CD4-positive, alpha-beta T cell (primary cell): ENCODE measurements around the gene RAB2B. TPM values are rescaled to one million over a fixed set of nuclear protein-coding genes. Genes with fewer than 3 reads are reported as not detected.
A peak's percentile ranks its signal among the peaks of the same experiment; 100 is the strongest.
"Not testable (repeated sequence)": the region's sequence is repeated elsewhere in the genome, so short reads cannot be mapped to it uniquely, and the experiment has no call there.

Experiments used
- ATAC-seq: fragments of 200-7000 bp; cut with Tn5 transposase; one replicate; pipeline ENCODE4 v1.10.0; 2022; ENCODE audit warnings: mild to moderate bottlenecking; ENCODE audit not compliant: poor library complexity
- CTCF ChIA-PET: fragments of 350-600 bp; sonication (Branson Sonifier 250); formaldehyde crosslinking; loops from one replicate; lab custom pipeline; 2021; ENCODE audit warnings: antibody characterized with exemption, inconsistent platforms; lab: Charles Lee
- POLR2A ChIA-PET: fragments of 350-600 bp; sonication (Branson Sonifier 250); formaldehyde crosslinking; loops from one replicate; lab custom pipeline; 2021; ENCODE audit warnings: antibody characterized with exemption, inconsistent platforms; lab: Charles Lee
- DNase-seq, 14 experiments: peaks; one replicate each; pipeline ENCODE4 v3.0.0-alpha.2; 2013 to 2020; ENCODE audit warnings: mixed read lengths in 2 of 14
- H3K27ac ChIP-seq, 2 donors: one replicate each; pipeline versions ENCODE4 v1.5.1 to v1.7.0; 2013; ENCODE audit warnings: low read length in 2 of 2, low read depth in 1 of 2, mild to moderate bottlenecking in 1 of 2
- H3K27me3 ChIP-seq, 2 experiments: 1 replicate in 1 of 2; 2 replicates in 1 of 2; pipeline versions ENCODE4 v1.6.1 to v1.7.0; 2013; ENCODE audit warnings: low read length in 2 of 2, control low read depth in 1 of 2, mild to moderate bottlenecking in 1 of 2, moderate library complexity in 1 of 2; ENCODE audit not compliant: insufficient read depth in 2 of 2, control insufficient read depth in 1 of 2
- H3K36me3 ChIP-seq: one replicate; pipeline ENCODE4 v1.6.1; 2013; ENCODE audit warnings: low read length, control low read depth; ENCODE audit not compliant: insufficient read depth
- H3K4me1 ChIP-seq: one replicate; pipeline ENCODE4 v1.6.1; 2013; ENCODE audit warnings: low read length, control low read depth; ENCODE audit not compliant: insufficient read depth
- H3K4me3 ChIP-seq: one replicate; pipeline ENCODE4 v1.5.1; 2013; ENCODE audit warnings: mild to moderate bottlenecking, low read length, moderate library complexity
- H3K9me3 ChIP-seq, 2 experiments: 1 replicate in 1 of 2; 2 replicates in 1 of 2; pipeline versions ENCODE4 v1.6.1 to v1.7.0; 2013; ENCODE audit warnings: low read length in 2 of 2, mild to moderate bottlenecking in 2 of 2, control low read depth in 1 of 2, moderate library complexity in 1 of 2; ENCODE audit not compliant: control insufficient read depth in 1 of 2, insufficient read depth in 1 of 2
- H3K27ac Mint-ChIP-seq: one replicate; pipeline ENCODE4 v1.8.0; 2020; ENCODE audit warnings: mixed read lengths
- H3K27me3 Mint-ChIP-seq: one replicate; pipeline ENCODE4 v1.8.0; 2021; ENCODE audit warnings: mixed read lengths
- H3K36me3 Mint-ChIP-seq: one replicate; pipeline ENCODE4 v1.8.0; 2021; ENCODE audit warnings: low read depth, mixed read lengths
- H3K4me1 Mint-ChIP-seq: one replicate; pipeline ENCODE4 v1.8.0; 2021; ENCODE audit warnings: low read depth, mixed read lengths
- H3K4me3 Mint-ChIP-seq: one replicate; pipeline ENCODE4 v1.8.0; 2020; ENCODE audit warnings: mild to moderate bottlenecking, mixed read lengths
- H3K9me3 Mint-ChIP-seq: one replicate; pipeline ENCODE4 v1.8.0; 2020; ENCODE audit warnings: mixed read lengths
- intact Hi-C, 2 experiments: fragments of 100-400 bp; cut with DNase I in 1 of 2; cut with micrococcal nuclease in 1 of 2; formaldehyde crosslinking; loops; one replicate each; pipeline versions ENCODE4 v1.15.1 to v1.9.0; 2023 to 2025; cut with DNase I, micrococcal nuclease
- total RNA-seq, 174 experiments: library from RNA in 2 of 174; stranded (reverse) in 2 of 174; gene quantifications; one replicate each; pipeline ENCODE4 v1.2.3 and lab custom pipeline; 2021 to 2026
- TF ChIP-seq, protein P1 (sequence below): fragments of 200-600 bp; IDR thresholded peaks from one replicate; pipeline ENCODE4 v1.8.0; 2022; ENCODE audit warnings: antibody characterized with exemption, mild to moderate bottlenecking

Gene RAB2B
- total RNA-seq, 2 experiments from 2014 or later, result 21.1 to 23.9 TPM

DNA sequence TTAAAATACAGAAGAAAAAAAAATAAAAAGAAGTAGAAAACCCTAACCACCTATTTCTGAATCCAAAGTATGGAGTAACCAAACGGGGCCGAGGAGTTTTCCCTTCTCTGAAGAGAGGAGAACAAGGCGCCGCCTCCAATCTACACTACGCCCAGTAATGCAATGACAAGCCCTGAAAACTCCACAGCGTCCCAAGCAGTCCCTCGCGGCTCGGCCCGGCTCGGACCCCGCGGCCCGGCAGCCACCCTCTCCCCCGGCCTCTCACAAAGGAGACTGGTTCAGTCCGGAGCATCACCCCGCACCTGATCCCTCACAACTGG is 21.2 kb downstream of the RAB2B start:
- Histone ChIP-seq H3K27me3 (no peaks in the 10 kb centered on the region), H3K36me3 (peaks cover 4% of the 10 kb centered on the region), H3K4me1 (peaks cover 45% of the 10 kb centered on the region), H3K27ac (peak overlapping the region; percentile 88 to 92), H3K4me3 (peak overlapping the region; percentile 91), H3K9me3 (no peaks in the 10 kb centered on the region)
- ChIA-PET POLR2A (interaction anchor here (0.7 to 5.8 kb wide), 19 partner anchors 9 to 1865 kb away, joined by 3 to 247 read pairs (median 6); partner anchors contain the start of genes ACIN1, C14orf119, METTL3 and OXA1L), CTCF (interaction anchor here (0.5 to 3.3 kb wide), 14 partner anchors 9 to 1116 kb away, joined by 3 to 45 read pairs (median 5); partner anchors contain the start of genes METTL3, RAB2B, SALL2 and TOX4)
- peaks cover 51% of the 10 kb centered on the region for H3K4me1 Mint-ChIP-seq
- ATAC-seq, result peak; percentile 2
- intact Hi-C loops, result loop anchor here (1.0 to 10.0 kb wide), 4 partner anchors 18 to 1309 kb away; partner anchors contain the start of genes OXA1L (in 1 of the 2) and SUPT16H (in 1 of the 2)
- peaks cover 64% of the 10 kb centered on the region for H3K36me3 Mint-ChIP-seq
- no peaks in the 10 kb centered on the region for H3K9me3 Mint-ChIP-seq
- DNase-seq, result no peak
- TF ChIP-seq, protein P1, sequence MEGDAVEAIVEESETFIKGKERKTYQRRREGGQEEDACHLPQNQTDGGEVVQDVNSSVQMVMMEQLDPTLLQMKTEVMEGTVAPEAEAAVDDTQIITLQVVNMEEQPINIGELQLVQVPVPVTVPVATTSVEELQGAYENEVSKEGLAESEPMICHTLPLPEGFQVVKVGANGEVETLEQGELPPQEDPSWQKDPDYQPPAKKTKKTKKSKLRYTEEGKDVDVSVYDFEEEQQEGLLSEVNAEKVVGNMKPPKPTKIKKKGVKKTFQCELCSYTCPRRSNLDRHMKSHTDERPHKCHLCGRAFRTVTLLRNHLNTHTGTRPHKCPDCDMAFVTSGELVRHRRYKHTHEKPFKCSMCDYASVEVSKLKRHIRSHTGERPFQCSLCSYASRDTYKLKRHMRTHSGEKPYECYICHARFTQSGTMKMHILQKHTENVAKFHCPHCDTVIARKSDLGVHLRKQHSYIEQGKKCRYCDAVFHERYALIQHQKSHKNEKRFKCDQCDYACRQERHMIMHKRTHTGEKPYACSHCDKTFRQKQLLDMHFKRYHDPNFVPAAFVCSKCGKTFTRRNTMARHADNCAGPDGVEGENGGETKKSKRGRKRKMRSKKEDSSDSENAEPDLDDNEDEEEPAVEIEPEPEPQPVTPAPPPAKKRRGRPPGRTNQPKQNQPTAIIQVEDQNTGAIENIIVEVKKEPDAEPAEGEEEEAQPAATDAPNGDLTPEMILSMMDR, result no peak
- no peaks in the 10 kb centered on the region for H3K27me3 Mint-ChIP-seq
- peak overlapping the region; percentile 100 for H3K27ac Mint-ChIP-seq
- peak overlapping the region; percentile 95 for H3K4me3 Mint-ChIP-seq

DNA sequence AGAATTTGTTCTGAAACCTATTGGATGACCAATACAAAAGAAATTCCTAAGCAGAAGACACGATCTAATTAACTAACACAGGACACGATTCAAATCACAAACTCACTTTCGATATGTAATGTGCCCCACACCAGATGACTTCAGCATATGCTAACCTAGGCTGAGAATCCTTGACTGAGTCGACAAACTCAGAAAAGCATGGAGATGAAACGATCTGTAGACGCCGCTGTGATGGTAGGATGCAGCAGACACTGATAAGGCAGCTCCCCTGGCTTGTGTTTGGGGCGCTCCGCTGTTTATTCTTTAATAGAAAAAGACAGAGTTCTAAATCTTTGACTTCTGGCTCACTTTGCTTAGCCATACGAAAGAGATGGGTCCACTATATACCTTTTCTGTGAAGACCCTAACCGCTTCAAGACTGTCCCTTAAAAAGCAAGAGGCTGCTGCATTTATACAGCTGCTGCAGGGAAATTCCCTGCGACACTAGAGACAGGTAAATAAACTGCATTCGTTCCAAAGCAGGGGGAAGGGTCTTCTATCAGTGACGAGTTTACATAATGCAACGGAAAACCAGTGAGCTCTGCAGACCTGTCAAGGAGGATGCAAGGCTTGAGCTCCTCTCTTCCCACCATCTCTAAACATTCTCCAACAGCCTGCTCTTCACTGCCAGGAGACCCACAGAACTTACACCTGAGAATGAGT is 21.8 kb downstream of the RAB2B start:
- Mint-ChIP-seq H3K4me1 (peaks cover 57% of the 10 kb centered on the region), H3K4me3 (peak overlapping the region; percentile 95), H3K36me3 (peaks cover 68% of the 10 kb centered on the region), H3K27ac (peak overlapping the region; percentile 100), H3K9me3 (no peaks in the 10 kb centered on the region), H3K27me3 (no peaks in the 10 kb centered on the region)
- intact Hi-C loops, result loop anchor here (1.0 to 10.0 kb wide), 5 partner anchors 18 to 1310 kb away; partner anchors contain the start of genes APEX1 (in 1 of the 2), OXA1L (in 1 of the 2) and SUPT16H (in 1 of the 2)
- CTCF ChIA-PET, result interaction anchor here (0.5 to 3.3 kb wide), 7 partner anchors 18 to 1116 kb away, joined by 4 to 45 read pairs (median 20); partner anchors contain the start of genes METTL3, RAB2B and TOX4
- POLR2A ChIA-PET, result interaction anchor here (0.9 to 5.8 kb wide), 8 partner anchors 8 to 144 kb away, joined by 3 to 247 read pairs (median 16); partner anchors contain the start of genes METTL3, RAB2B, SALL2 and SUPT16H
- H3K4me1 ChIP-seq, result peaks cover 49% of the 10 kb centered on the region
- H3K4me3 ChIP-seq, result peak overlapping the region; percentile 91
- TF ChIP-seq, protein P1, result no peak
- H3K9me3 ChIP-seq, result no peaks in the 10 kb centered on the region
- peak in 3 of 14 experiments; percentile 39 to 72 (median 66) for DNase-seq
- peaks cover 3% of the 10 kb centered on the region for H3K36me3 ChIP-seq
- no peak for ATAC-seq
- peak overlapping the region; percentile 88 to 92 for H3K27ac ChIP-seq
- no peaks in the 10 kb centered on the region for H3K27me3 ChIP-seq

DNA sequence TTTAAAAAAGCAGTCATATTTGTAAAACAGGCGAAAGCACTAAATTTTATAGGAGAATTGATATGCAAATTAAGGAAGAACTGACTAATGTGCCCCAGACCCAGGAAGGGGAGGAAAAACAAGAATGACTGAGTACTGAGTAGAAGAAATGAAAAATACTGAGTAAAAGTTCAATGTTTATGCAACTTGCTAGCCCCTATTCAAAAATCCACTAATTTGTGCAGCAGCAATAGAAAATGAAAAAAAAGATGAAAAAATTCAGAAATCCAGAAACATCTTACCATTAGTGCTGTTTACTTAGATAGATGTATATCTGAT is 26.9 kb downstream of the RAB2B start:
- ATAC-seq, result no peak
- Mint-ChIP-seq H3K9me3 (no peaks in the 10 kb centered on the region), H3K4me3 (no peak overlapping the region), H3K36me3 (peaks cover 49% of the 10 kb centered on the region), H3K27ac (no peak overlapping the region), H3K4me1 (peaks cover 69% of the 10 kb centered on the region), H3K27me3 (no peaks in the 10 kb centered on the region)
- ChIA-PET CTCF (no interaction called here), POLR2A (interaction anchor here (3.2 kb wide), 1 partner anchor 13 kb away, joined by 19 read pairs; no protein-coding TSS in a partner anchor)
- H3K27ac ChIP-seq, result no peak overlapping the region
- H3K27me3 ChIP-seq, result no peaks in the 10 kb centered on the region
- intact Hi-C loops, result loop anchor here in 1 of 2 experiments (5.0 to 10.0 kb wide), 2 partner anchors 993 to 1315 kb away; partner anchors contain the start of genes APEX1 and OXA1L
- peaks cover 39% of the 10 kb centered on the region for H3K4me1 ChIP-seq
- H3K4me3 ChIP-seq, result no peak overlapping the region
- peaks cover 3% of the 10 kb centered on the region for H3K36me3 ChIP-seq
- DNase-seq, result no peak
- TF ChIP-seq, protein P1, result no peak
- H3K9me3 ChIP-seq, result no peaks in the 10 kb centered on the region

DNA sequence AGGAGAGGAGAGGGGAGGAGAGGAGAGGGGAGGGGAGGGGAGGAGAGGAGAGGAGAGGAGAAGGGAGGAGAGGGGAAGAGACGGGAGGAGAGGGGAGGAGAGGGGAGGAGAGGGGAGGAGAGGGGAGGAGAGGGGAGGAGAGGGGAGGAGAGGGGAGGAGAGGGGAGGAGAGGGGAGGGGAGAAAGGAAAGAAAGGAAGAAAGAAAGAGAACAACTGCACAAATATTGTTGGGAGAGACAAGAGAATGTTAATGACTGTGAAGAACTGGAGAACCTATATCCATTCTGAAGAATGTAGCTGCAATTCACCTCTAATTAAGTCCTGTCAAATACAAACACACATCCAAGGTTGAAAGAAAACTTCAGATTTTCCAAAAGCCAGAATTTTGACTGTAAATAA is 34.1 kb downstream of the RAB2B start:
- ATAC-seq, H3K4me3 ChIP-seq, H3K36me3 ChIP-seq, H3K27me3 ChIP-seq, H3K4me1 ChIP-seq, H3K27ac ChIP-seq, H3K4me3 Mint-ChIP-seq, intact Hi-C loops, H3K27ac Mint-ChIP-seq, H3K9me3 Mint-ChIP-seq, H3K27me3 Mint-ChIP-seq, H3K9me3 ChIP-seq, DNase-seq: not testable (repeated sequence)
- CTCF ChIA-PET, result interaction anchor here (0.7 kb wide), 1 partner anchor 13 kb away, joined by 3 read pairs; the partner anchor contains the start of gene CHD8
- Mint-ChIP-seq H3K4me1 (peaks cover 57% of the 10 kb centered on the region), H3K36me3 (peaks cover 12% of the 10 kb centered on the region)
- POLR2A ChIA-PET, result interaction anchor here (2.8 kb wide), 1 partner anchor 13 kb away, joined by 16 read pairs; the partner anchor contains the start of gene CHD8
